GM21381 (cell line): ENCODE data around the gene ARHGEF5.

Experiments used
- ATAC-seq: cut with Tn5 transposase; IDR thresholded peaks from one replicate; pipeline ENCODE4 v1.9.1; 2021; ENCODE audit warnings: mild to moderate bottlenecking, moderate library complexity; ENCODE audit not compliant: unreplicated experiment

ARHGEF5 gene

DNA sequence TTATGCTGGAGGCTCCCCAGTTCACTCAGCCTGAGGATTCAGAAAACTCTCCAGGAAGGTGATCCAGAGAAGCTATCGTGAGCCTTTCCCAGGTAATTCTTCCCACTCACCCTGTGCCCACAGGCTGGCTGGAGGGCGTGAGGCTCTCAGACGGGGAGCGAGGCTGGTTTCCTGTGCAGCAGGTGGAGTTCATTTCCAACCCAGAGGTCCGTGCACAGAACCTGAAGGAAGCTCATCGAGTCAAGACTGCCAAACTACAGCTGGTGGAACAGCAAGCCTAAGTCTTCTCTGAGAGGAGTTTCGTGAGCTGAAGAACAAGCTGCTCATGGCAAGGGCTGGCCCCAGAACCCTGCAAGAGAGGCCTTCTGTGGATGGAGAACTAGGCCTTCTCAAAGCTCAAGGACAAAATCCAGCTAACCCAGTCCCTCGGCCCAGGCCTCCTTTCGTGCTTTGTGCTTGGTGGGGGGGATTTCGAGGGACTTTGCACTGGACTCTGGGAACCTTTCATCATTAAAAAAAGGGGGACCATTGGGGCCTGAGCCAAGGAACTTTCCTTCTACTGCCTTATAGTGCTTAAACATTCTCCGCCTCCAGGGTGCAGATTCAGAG lies 24.7 kb downstream of the ARHGEF5 start:
- ATAC-seq, result no peak

DNA sequence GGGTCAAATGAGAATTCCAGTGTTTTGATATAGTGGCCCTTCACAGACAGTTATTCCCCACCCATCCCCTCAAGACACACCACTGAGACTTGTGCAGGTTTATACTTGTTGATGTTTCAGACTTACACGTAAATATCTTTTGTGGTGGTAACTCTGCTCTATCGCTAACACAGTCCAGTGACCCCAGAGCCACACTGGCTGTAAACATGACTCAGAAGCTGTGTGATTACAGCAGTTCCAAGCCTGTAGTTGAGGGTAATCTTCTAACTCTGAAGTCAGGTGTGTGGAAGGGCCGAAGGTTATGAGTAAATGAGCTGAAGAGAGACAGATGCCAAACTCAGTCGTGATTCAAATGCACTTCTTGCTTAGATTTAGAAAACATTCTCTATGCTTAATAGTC lies 28.9 kb downstream of the ARHGEF5 start:
- peak; percentile 45 for ATAC-seq

- no peak for ATAC-seq
These were observed 29.5 kb downstream of the ARHGEF5 start for GRCh38 chr7:144384555-144385245.

- no peak for ATAC-seq
These were observed 31.5 kb downstream of the ARHGEF5 start for GRCh38 chr7:144386741-144387140.

DNA sequence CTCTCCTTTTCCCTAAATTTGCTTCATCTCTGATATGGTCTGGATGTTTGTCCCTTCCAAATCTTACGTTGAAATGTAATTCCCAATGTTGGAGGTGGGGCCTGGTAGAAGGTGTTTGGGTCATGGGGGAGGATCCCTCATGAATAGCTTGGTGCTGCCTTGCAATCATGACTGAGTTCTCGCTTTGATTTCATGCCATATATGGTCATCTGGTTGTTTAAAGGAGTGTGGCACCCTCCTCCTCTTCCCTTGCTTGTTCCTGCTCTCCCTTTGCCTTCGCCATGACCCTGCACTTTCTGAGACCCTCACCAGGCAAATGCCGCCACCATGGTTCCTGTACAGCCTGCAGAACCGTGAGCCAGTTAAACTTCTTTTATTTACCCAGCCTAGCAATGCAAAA lies 33.7 kb downstream of the ARHGEF5 start:
- no peak for ATAC-seq

DNA sequence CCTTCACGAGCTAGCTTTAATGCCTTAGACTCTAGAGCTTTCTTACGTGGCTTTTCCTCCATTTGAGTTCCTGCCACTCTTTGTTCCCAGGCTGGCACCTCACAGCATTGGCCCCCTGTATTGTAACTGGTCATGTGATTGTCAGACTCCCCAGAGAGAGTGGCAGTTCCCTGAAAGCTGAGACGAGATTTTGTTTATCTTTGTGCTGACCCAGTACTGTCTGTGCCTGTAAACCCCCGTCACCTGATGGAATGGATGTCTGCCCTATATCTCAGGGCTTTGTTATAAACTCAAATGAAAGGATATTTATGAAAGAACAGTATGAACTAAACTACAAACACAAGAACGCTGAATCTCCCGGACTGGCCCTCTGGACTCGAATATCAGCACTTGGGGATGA lies 35.3 kb downstream of the ARHGEF5 start:
- ATAC-seq, result no peak

DNA sequence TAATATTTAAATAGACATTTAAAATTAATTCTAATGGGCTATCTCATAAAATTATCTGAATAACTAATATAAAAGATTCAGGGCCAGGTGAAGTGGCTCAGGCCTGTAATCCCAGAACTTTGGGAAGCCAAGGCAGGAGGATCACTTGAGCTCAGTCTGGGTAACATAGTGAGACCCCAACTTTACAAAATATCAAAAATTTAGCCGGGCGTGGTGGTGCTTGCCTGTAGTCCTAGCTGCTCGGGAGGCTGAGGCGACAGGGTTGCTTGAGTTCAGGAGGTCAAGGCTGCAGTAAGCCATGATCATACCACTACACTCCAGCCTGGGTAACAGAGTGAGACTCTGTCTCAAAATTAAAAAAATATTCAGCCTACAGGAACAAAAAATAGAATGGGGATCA lies 35.8 kb downstream of the ARHGEF5 start:
- ATAC-seq, result no peak

DNA sequence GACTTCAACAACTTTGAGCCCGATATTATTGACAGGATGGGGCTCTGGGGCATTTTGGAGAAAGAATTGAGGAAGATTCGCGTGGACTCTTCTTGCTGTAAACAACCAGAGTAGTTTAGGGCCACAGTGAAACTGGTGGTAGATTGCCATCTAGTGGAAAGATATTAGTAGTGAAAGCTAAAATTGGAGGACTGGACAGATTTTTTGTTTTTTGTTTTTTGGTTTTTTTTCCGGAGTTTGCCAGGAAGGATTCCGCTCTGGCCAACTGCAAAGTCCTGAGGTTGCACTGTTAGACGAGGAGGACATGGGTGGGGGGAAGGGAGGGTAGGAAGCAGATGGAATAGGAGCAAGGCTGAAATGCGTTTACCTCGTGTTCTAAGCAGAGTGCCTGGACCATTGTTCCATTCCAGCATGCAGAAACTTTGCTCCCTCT lies 36.6 kb downstream of the ARHGEF5 start:
- no peak for ATAC-seq

GRCh38 chr7:144397086-144397485 lies 41.9 kb downstream of the ARHGEF5 start:
- no peak for ATAC-seq

DNA sequence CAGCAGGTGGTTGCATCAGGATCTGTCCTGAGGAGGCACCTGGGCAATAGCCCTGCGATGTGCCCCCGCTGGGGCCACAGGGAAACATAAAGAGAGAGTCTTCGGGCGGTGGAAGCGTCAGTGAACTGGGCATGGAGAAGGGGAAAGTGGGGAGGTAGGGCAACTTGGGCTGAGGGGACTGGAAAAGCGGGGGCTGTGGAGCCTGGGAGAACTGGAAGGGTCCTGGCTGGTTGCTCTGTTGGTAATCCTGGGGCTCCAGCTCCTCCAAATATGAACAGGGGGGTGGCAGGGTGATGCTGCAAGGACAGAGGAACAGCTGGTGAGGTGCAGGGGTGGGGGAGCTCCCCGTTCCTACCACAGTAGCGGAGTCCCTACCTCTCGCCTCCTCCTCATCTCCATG lies 43.1 kb downstream of the ARHGEF5 start:
- no peak for ATAC-seq

- ATAC-seq, result no peak
These were observed 43.7 kb downstream of the ARHGEF5 start for GRCh38 chr7:144398911-144399310.

GRCh38 chr7:144399946-144400345 lies 44.7 kb downstream of the ARHGEF5 start:
- no peak for ATAC-seq

- no peak for ATAC-seq
These were observed 46.3 kb downstream of the ARHGEF5 start for GRCh38 chr7:144401490-144401889.

- no peak for ATAC-seq
These were observed 47.9 kb downstream of the ARHGEF5 start for GRCh38 chr7:144403102-144403501.

- no peak for ATAC-seq
These were observed 48.5 kb downstream of the ARHGEF5 start, which contains the start of gene NOBOX for GRCh38 chr7:144403649-144404061. NOBOX (minus strand) TSS chr7:144403693.

DNA sequence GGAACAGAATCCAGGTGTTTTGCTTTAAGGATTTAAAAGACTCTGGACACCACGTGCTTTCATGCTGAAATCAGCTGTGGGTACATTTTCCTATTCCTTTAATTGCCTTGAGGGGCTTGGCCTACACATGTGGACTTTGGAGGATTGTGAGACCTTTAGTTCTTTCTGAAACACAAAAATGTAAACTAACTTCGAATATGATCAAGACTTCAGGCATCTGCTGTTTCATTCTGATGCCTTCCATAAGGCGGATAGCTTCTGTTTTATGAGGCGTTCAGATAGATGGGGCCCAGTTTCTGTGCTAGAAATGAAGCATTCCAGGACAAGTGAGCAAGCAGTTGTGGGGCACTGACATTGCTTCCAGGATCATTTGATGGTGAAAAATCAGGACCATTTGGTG lies 49.7 kb downstream of the ARHGEF5 start:
- no peak for ATAC-seq

GRCh38 chr7:144407266-144407931 lies 52.2 kb downstream of the ARHGEF5 start:
- no peak for ATAC-seq

- no peak for ATAC-seq
These were observed 52.9 kb downstream of the ARHGEF5 start for GRCh38 chr7:144408121-144408520.

DNA sequence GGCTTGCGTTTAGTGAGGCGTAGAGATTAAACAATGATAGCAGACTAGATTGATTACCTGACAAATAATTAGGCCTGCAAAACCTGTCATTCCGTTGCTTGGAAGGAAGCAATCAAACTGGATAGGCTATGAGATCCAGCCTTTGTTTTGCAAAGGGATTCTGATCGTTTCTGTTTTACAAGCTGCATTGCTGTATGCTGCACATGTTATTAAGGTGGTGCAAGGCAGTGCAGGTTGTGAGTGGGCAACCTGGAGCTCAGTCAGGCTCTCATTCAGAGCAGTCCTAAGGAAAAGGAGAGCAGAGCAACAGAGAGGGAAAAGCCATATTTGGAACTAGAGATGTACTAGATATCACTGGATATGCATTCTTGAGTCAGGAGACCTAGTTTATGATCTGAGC lies 55.2 kb downstream of the ARHGEF5 start:
- no peak for ATAC-seq

DNA sequence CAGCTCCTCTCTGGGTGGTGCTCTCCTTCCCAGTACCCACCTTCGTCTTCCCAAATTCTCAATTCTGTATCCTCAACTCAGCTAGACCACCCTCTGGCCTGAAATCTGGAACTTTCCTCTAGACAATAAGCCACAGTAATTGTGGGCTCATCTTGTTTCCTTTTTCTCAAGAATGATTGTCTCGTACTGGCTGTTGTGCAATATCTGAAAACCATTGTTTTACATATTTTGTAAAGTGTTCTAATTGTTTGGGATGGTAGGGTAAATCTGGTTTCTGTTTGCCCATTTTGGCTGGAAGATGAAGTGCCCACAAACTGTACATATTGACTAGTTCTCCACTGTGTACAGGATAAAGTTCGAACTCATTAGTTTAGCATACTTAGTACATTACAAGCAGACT lies 59.6 kb downstream of the ARHGEF5 start:
- no peak for ATAC-seq

DNA sequence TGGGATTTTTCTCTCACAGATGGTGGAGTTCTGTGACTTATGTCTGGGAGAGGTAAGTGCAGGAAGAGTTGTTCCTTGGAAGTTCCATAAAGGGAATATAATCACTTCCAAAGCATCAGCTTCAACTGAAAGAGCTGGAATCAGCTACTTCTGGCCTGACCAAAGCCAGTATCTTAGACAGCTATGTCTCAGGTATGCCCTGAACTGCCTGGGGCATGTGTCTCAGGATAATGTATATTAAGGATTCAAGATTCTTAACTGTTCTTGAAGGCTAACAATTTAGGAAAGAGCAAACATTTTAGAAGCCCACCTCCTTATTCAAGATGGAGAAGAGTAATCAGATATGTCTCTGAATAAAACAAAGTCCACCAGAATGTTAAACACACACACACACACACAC lies 60.7 kb downstream of the ARHGEF5 start:
- ATAC-seq, result no peak

DNA sequence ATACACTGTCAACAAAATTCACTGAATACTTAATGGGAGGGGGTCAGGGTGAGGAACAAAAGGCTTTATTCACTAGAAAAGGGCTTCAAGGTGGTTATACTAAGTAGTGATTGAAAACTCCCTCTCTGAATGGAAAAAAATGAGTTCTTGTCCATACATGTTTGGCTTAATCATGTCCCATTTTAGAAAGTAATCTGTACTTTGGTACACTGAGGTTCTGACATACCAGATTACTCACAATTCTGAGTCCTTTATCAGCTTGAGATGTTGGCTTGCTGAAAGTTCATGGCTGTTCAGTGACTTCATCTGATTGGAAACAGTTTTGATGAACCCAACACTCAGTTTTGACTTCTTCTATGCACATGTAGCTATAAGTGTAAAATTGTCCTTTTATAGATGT lies 61.1 kb downstream of the ARHGEF5 start:
- no peak for ATAC-seq
